ENCODE measurements around the gene MCM3AP. TPM values are rescaled to one million over a fixed set of nuclear protein-coding genes. Genes with fewer than 3 reads are reported as not detected.

The MCM3AP gene
- total and polyA plus RNA-seq, 9 of the 15 experiments (the other 6 are each of a cell fraction or from before 2014, with no cell fraction given) = 6.5 to 179 (median 69.6) TPM

GRCh38 chr21:46285761-46286647 is 593 bp upstream of the MCM3AP start, which contains the start of gene YBEY (continued):
- TF ChIP-seq EGR1 (conservative IDR thresholded peaks at IDR 0.05) (no peak), MXI1 (IDR thresholded peaks at IDR 0.05; ENCODE audit: low read depth, low read length) (no peak; the same call in 1 of the 2 replicates), MITF (IDR thresholded peaks at IDR 0.05) (no peak), ZNF23 (CRISPR knock-in tag; IDR thresholded peaks at IDR 0.05) (no peak), DMBX1 (CRISPR knock-in tag; IDR thresholded peaks at IDR 0.05; ENCODE audit: borderline replicate concordance) (peak; percentile 8; the same call in 1 of the 2 replicates), JUNB (CRISPR knock-in tag; conservative IDR thresholded peaks at IDR 0.05) (no peak), FOXP1 (CRISPR knock-in tag; IDR thresholded peaks at IDR 0.05) (peak; percentile 85), ZNF511 (CRISPR knock-in tag; IDR thresholded peaks at IDR 0.05) (peak; percentile 90; the same call in 1 of the 2 replicates), RBM14 (IDR thresholded peaks at IDR 0.05; ENCODE audit: borderline replicate concordance, insufficient read depth, low read depth, low read length) (peak; percentile 81; the same call in 1 of the 2 replicates), MEF2A (IDR thresholded peaks at IDR 0.05; ENCODE audit: control insufficient read depth, low read depth, low read length) (no peak; the same call in 1 of the 2 replicates), ZNF445 (CRISPR knock-in tag; IDR thresholded peaks at IDR 0.05; ENCODE audit: low read depth) (no peak), NR2C2 (CRISPR knock-in tag; IDR thresholded peaks at IDR 0.05) (peak; percentile 75; the same call in 1 of the 2 replicates), NR2C2 (tag; IDR thresholded peaks at IDR 0.05) (peak; percentile 91), GATAD2B (IDR thresholded peaks at IDR 0.05; ENCODE audit: borderline replicate concordance) (peak; percentile 85; the same call in 1 of the 2 replicates), EWSR1 (IDR thresholded peaks at IDR 0.05; ENCODE audit: borderline replicate concordance, low read depth, partially characterized antibody) (no peak), SMAD4 (CRISPR knock-in tag; conservative IDR thresholded peaks at IDR 0.05) (peak; percentile 78), YY1 (IDR thresholded peaks at IDR 0.05; ENCODE audit: borderline replicate concordance in 1 of 3, control insufficient read depth in 1 of 3, extremely low read depth in 1 of 3, insufficient read depth in 3 of 3, insufficient read length in 1 of 3, insufficient replicate concordance in 2 of 3, low read depth in 1 of 3, low read length in 2 of 3) (peak in 2 of 3 experiments; percentile 63 to 70), MEF2D (tag; conservative IDR thresholded peaks at IDR 0.05; ENCODE audit: low read depth) (no peak), KAT8 (IDR thresholded peaks at IDR 0.05; ENCODE audit: low read depth) (no peak), E2F4 (CRISPR knock-in tag; IDR thresholded peaks at IDR 0.05; ENCODE audit: low read depth) (peak; percentile 39)
- TF ChIP-seq, protein P1, sequence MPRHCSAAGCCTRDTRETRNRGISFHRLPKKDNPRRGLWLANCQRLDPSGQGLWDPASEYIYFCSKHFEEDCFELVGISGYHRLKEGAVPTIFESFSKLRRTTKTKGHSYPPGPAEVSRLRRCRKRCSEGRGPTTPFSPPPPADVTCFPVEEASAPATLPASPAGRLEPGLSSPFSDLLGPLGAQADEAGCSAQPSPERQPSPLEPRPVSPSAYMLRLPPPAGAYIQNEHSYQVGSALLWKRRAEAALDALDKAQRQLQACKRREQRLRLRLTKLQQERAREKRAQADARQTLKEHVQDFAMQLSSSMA (CRISPR knock-in tag; IDR thresholded peaks at IDR 0.05) = peak; percentile 41; the same call in 1 of the 2 replicates
- TF ChIP-seq, protein P2, sequence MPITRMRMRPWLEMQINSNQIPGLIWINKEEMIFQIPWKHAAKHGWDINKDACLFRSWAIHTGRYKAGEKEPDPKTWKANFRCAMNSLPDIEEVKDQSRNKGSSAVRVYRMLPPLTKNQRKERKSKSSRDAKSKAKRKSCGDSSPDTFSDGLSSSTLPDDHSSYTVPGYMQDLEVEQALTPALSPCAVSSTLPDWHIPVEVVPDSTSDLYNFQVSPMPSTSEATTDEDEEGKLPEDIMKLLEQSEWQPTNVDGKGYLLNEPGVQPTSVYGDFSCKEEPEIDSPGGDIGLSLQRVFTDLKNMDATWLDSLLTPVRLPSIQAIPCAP (CRISPR knock-in tag; IDR thresholded peaks at IDR 0.05; ENCODE audit: borderline replicate concordance) = no peak

Data from K562 (cell line).